Lower lobe of right lung (tissue), 2 donors: Measurements from ENCODE around the gene FNDC11. TPM values are rescaled to one million over a fixed set of nuclear protein-coding genes. Genes with fewer than 3 reads are reported as not detected.

Source experiments
- ATAC-seq, 2 donors: fragments of 200-7000 bp; cut with Tn5 transposase; one replicate each; pipeline ENCODE4 v1.9.1; 2020 to 2022; ENCODE audit warnings: mild to moderate bottlenecking in 2 of 2, moderate library complexity in 2 of 2
- DNase-seq: peaks from one replicate; pipeline ENCODE4 v3.0.0-alpha.2; 2020
- H3K27ac ChIP-seq: fragments of 200-600 bp; one replicate; pipeline ENCODE4 v1.8.0; 2022
- H3K27me3 ChIP-seq: fragments of 200-600 bp; one replicate; pipeline ENCODE4 v1.8.0; 2022; ENCODE audit warnings: low read depth
- H3K36me3 ChIP-seq: fragments of 200-600 bp; one replicate; pipeline ENCODE4 v1.8.0; 2022; ENCODE audit warnings: mild to moderate bottlenecking
- H3K4me1 ChIP-seq: fragments of 200-600 bp; one replicate; pipeline ENCODE4 v1.8.0; 2022
- H3K4me3 ChIP-seq: fragments of 200-600 bp; one replicate; pipeline ENCODE4 v1.8.0; 2022; ENCODE audit warnings: mild to moderate bottlenecking
- H3K9me3 ChIP-seq: fragments of 200-600 bp; one replicate; pipeline ENCODE4 v1.8.0; 2022
- CTCF ChIP-seq: fragments of 200-600 bp; IDR thresholded peaks from one replicate; pipeline ENCODE4 v1.8.0; 2022; ENCODE audit warnings: antibody characterized with exemption, mild to moderate bottlenecking
- intact Hi-C: fragments of 100-400 bp; cut with DNase I; formaldehyde crosslinking; loops from one replicate; pipeline ENCODE4 v1.11.0; 2022
- total RNA-seq: library from RNA; stranded (reverse); fragmentation: NEBNext Ultra II Directional; extraction: Animal tissue kit (Norgen Biotek cat#: 25700); gene quantifications from one replicate; pipeline ENCODE4 v1.2.1, GENCODE V29; 2021
- donor health status: DM: no; HTN: yes; CAD: no; lungs with severe emphysema.

The FNDC11 gene
- total RNA-seq, 1 donor from 2014 or later: 1.3 TPM

- Histone ChIP-seq H3K27me3 (peaks cover 11% of the 10 kb centered on the region), H3K36me3 (no peaks in the 10 kb centered on the region), H3K4me3 (no peak overlapping the region), H3K4me1 (peaks cover 15% of the 10 kb centered on the region), H3K9me3 (no peaks in the 10 kb centered on the region), H3K27ac (no peak overlapping the region)
- DNase-seq: no peak
- ATAC-seq: no peak
- intact Hi-C loops: no loop called here
- TF ChIP-seq CTCF: no peak
Measured at GRCh38 chr20:63542696-63543095, 11.3 kb upstream of the FNDC11 start.

GRCh38 chr20:63543131-63543530 lies 10.8 kb upstream of the FNDC11 start:
- ATAC-seq: no peak
- peaks cover 11% of the 10 kb centered on the region for H3K4me1 ChIP-seq
- no peak for DNase-seq

GRCh38 chr20:63543733-63544132 lies 10.2 kb upstream of the FNDC11 start:
- Histone ChIP-seq H3K27me3 (peaks cover 21% of the 10 kb centered on the region), H3K27ac (no peak overlapping the region), H3K4me1 (peaks cover 5% of the 10 kb centered on the region), H3K9me3 (no peaks in the 10 kb centered on the region), H3K4me3 (no peak overlapping the region), H3K36me3 (no peaks in the 10 kb centered on the region)
- DNase-seq (no peak), ATAC-seq (no peak)
- no peak for TF ChIP-seq CTCF
- intact Hi-C loops: no loop called here

More at GRCh38 chr20:63543131-63543530, 10.8 kb upstream of the FNDC11 start:
- Histone ChIP-seq H3K9me3 (no peaks in the 10 kb centered on the region), H3K4me3 (no peak overlapping the region), H3K27me3 (peaks cover 15% of the 10 kb centered on the region), H3K36me3 (no peaks in the 10 kb centered on the region), H3K27ac (no peak overlapping the region)
- TF ChIP-seq CTCF: no peak
- intact Hi-C loops: no loop called here

GRCh38 chr20:63544241-63544957 lies 9.6 kb upstream of the FNDC11 start:
- no peaks in the 10 kb centered on the region for H3K4me1 ChIP-seq
- TF ChIP-seq CTCF: no peak
- no peak overlapping the region for H3K27ac ChIP-seq
- DNase-seq (no peak), ATAC-seq (no peak)
- intact Hi-C loops: no loop called here
- H3K9me3 ChIP-seq: no peaks in the 10 kb centered on the region
- H3K36me3 ChIP-seq: no peaks in the 10 kb centered on the region
- no peak overlapping the region for H3K4me3 ChIP-seq
- peaks cover 22% of the 10 kb centered on the region for H3K27me3 ChIP-seq

- no peak for ATAC-seq
- intact Hi-C loops: no loop called here
- Histone ChIP-seq H3K4me3 (no peak overlapping the region), H3K9me3 (no peaks in the 10 kb centered on the region), H3K27me3 (peaks cover 22% of the 10 kb centered on the region), H3K27ac (no peak overlapping the region), H3K4me1 (no peaks in the 10 kb centered on the region), H3K36me3 (no peaks in the 10 kb centered on the region)
- no peak for DNase-seq
- no peak for TF ChIP-seq CTCF
Measured at GRCh38 chr20:63544958-63545516, 8.9 kb upstream of the FNDC11 start.
